HT1080 (cell line): ENCODE data around the gene ATE1. TPM values are rescaled to one million over a fixed set of nuclear protein-coding genes. Genes with fewer than 3 reads are reported as not detected.
A peak's percentile ranks its signal among the peaks of the same experiment; 100 is the strongest.
"Not testable (repeated sequence)": the region's sequence is repeated elsewhere in the genome, so short reads cannot be mapped to it uniquely, and the experiment has no call there.

Source experiments
- DNase-seq: peaks from one replicate; pipeline ENCODE4 v3.0.0-alpha.2; 2015; ENCODE audit warnings: low read depth
- total RNA-seq: library from RNA; depleted of rRNA; stranded (reverse); fragments of >200 nt; shearing (Covaris generic); gene quantifications from 2 replicates; pipeline ENCODE4 v1.2.3, GENCODE V29; 2014

The ATE1 gene
- total RNA-seq, 1 experiment from 2014 or later, result 25.8 TPM

- no peak for DNase-seq
These were observed 187.8 kb downstream of the ATE1 start for GRCh38 chr10:121740069-121740468.

DNA sequence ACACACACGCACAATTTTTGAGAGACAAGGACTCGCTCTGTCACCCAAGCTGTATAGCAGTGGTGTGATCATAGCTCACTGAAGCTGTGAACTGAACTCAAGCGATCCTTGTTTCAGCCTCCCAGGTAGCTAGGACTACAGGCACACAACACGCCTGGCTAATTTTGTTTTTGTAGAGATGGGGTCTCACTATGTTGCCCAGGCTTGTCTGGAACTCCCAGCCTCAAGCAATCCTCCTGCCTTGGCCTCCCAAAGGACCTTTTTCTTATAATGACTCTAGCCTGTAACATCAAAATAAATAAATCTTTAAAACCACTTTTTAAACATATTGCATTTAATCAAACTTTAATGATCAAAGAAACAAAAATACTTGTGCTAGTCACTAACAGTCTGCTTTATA lies 188.7 kb downstream of the ATE1 start:
- DNase-seq, result no peak

GRCh38 chr10:121736315-121737130 lies 191.3 kb downstream of the ATE1 start:
- no peak for DNase-seq

GRCh38 chr10:121735263-121735662 lies 192.6 kb downstream of the ATE1 start:
- DNase-seq, result no peak

- DNase-seq, result no peak
These were observed 193.2 kb downstream of the ATE1 start for GRCh38 chr10:121734589-121735045.

- DNase-seq, result no peak
These were observed 195.0 kb downstream of the ATE1 start for GRCh38 chr10:121732656-121733445.

DNA sequence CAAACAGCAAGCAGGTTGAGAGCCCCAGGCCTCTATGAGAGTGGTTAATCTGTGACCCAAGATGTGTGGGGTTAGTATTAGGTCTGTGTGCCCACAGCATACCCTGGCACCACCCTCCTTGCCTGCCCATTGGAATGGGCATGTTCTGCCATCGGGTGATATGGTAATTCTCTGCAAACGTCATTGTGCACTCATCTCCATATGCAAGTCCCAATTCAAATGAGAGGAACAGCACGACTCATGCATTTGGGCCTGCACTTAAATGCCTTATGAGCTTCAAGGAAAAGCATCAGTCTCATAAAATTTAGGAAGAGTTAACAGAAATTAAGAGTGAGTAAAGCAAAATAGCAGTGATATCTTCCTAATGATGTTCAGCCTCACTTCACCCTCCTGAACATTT lies 195.7 kb downstream of the ATE1 start:
- no peak for DNase-seq

DNA sequence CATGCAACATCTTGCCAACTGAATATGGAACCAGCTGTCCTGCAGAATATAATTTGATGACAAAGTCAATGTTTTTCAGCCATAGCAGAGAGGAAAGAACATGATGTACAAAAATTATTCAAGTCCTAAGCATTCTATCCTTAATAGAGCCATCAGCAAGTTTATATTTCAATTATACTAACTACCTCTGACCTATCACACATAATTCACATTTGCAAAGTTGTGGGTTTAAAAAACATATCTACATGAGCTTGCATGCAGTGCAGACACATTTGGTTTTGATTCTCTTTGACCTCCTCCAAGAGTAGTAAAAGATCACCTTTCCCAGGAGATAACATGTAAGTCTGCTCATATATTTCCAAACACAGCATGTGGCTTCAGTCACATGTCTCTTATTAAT lies 203.5 kb downstream of the ATE1 start:
- no peak for DNase-seq

GRCh38 chr10:121722665-121723064 lies 205.2 kb downstream of the ATE1 start:
- peak; percentile 76 for DNase-seq

GRCh38 chr10:121721257-121721656 lies 206.6 kb downstream of the ATE1 start:
- no peak for DNase-seq

- DNase-seq, result no peak
These were observed 211.9 kb downstream of the ATE1 start for GRCh38 chr10:121715969-121716368.

DNA sequence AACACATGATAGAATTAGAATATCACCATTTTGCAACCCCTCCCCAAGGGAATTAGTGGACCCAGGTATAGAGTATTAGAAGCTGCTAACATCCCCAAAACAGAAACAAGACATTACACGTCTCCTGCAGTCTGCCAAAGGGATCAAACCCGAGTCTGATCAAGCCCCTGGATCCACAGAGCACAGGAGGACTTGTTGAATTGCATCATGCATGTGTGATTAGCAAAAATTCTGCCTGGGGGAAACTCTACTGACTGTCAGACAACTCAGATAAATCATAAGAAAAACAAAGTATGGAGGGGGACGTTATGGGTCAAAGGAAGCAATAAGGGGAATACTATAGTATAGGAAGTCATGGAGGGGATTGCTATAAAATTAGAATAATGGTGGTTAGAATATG lies 212.8 kb downstream of the ATE1 start:
- DNase-seq, result no peak

DNA sequence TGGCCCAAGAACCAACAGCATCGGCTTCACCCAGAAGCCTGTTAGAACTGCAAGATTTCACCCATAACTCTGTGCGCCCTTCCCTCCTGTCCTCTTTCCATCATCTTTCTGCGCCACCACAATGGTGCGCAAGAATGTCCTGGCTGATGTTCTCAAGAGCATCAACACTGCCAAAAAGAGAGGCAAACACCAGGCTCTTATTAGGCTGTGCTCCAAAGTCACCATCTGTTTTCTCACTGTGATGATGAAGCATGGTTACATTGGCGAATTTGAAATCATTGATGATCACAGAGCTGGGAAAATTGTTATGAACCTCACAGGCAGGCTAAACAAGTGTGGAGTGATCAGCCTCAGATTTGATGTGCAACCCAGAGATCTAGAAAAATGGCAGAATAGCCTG lies 214.3 kb downstream of the ATE1 start:
- no peak for DNase-seq

- DNase-seq, result no peak
These were observed 216.9 kb downstream of the ATE1 start for GRCh38 chr10:121710971-121711370.

- DNase-seq, result no peak
These were observed 217.6 kb downstream of the ATE1 start for GRCh38 chr10:121710207-121710606.

- DNase-seq, result no peak
These were observed 218.2 kb downstream of the ATE1 start for GRCh38 chr10:121709675-121710073.

GRCh38 chr10:121708728-121709674 lies 218.8 kb downstream of the ATE1 start:
- DNase-seq, result no peak

GRCh38 chr10:121702351-121703320 lies 225.2 kb downstream of the ATE1 start:
- peak; percentile 84 for DNase-seq

GRCh38 chr10:121700416-121700815 lies 227.4 kb downstream of the ATE1 start:
- no peak for DNase-seq

- DNase-seq, result not testable (repeated sequence)
These were observed 228.1 kb downstream of the ATE1 start for GRCh38 chr10:121699703-121700102.
